HepG2 (cell line): ENCODE results near the gene TMPO. TPM values are rescaled to one million over a fixed set of nuclear protein-coding genes. Genes with fewer than 3 reads are reported as not detected.

ENCODE experiments used
- FOXO4 ChIP-seq: sonication (generic); formaldehyde crosslinking; conservative IDR thresholded peaks from 2 replicates; pipeline ENCODE4 v1.8.1; 2023; ENCODE audit warnings: missing genetic modification reagents
- PRDM10 ChIP-seq: sonication (generic); formaldehyde crosslinking; IDR thresholded peaks from 2 replicates; pipeline ENCODE4 v1.4.0; 2020; ENCODE audit warnings: low read depth, missing genetic modification reagents
- RBFOX2 ChIP-seq: fragments of 200-400 bp; formaldehyde crosslinking; IDR thresholded peaks from 2 replicates; pipeline ENCODE4 v1.6.1; 2017; ENCODE audit warnings: low read depth, mild to moderate bottlenecking, low read length
- ZNF276 ChIP-seq: sonication (generic); formaldehyde crosslinking; IDR thresholded peaks from 2 replicates; pipeline ENCODE4 v1.4.0; 2020; ENCODE audit warnings: mild to moderate bottlenecking, low read depth, missing genetic modification reagents
- ZNF414 ChIP-seq: sonication (generic); formaldehyde crosslinking; IDR thresholded peaks from 2 replicates; pipeline ENCODE4 v1.5.0; 2020; ENCODE audit warnings: missing genetic modification reagents
- polyA plus RNA-seq, 8 experiments: library from polyadenylated mRNA; depleted of rRNA in 3 of 8; stranded (reverse) in 7 of 8; unstranded in 1 of 8; fragments of >200 nt; fragmentation: Illumina TruSeq in 4 of 8; extraction: Trizol in 4 of 8; gene quantifications; 2 replicates each; pipeline versions ENCODE4 v1.2.1 to v1.2.3, GENCODE V29; 2011 to 2016; ENCODE audit warnings: low read depth in 4 of 8, missing spikeins in 1 of 8, mixed read lengths in 1 of 8; ENCODE audit not compliant: insufficient read depth in 1 of 8
- total RNA-seq, 5 experiments: library from RNA; depleted of rRNA; stranded (reverse); fragments of >200 nt; fragmentation: Illumina TruSeq; extraction: Trizol; gene quantifications; 2 replicates each; pipeline ENCODE4 v1.2.3, GENCODE V29; 2016; ENCODE audit warnings: low read depth in 1 of 5
- TF ChIP-seq, protein P1 (sequence below): sonication (generic); formaldehyde crosslinking; conservative IDR thresholded peaks from 2 replicates; pipeline ENCODE4 v1.4.0; 2020; ENCODE audit warnings: missing genetic modification reagents
- TF ChIP-seq, protein P2 (sequence below): sonication (generic); formaldehyde crosslinking; IDR thresholded peaks from 2 replicates; pipeline ENCODE4 v1.4.0; 2020; ENCODE audit warnings: mild to moderate bottlenecking, missing genetic modification reagents

Gene TMPO
- total and polyA plus RNA-seq, 2 of the 13 experiments (the other 11 are each of a cell fraction or from before 2014, with no cell fraction given), result 24.2 to 167 TPM

GRCh38 chr12:98593351-98594049 lies 78.1 kb downstream of the TMPO start, which contains the start of gene SLC25A3 (continued):
- TF ChIP-seq PRDM10 (CRISPR knock-in tag), result peak; percentile 50
- TF ChIP-seq, protein P1, sequence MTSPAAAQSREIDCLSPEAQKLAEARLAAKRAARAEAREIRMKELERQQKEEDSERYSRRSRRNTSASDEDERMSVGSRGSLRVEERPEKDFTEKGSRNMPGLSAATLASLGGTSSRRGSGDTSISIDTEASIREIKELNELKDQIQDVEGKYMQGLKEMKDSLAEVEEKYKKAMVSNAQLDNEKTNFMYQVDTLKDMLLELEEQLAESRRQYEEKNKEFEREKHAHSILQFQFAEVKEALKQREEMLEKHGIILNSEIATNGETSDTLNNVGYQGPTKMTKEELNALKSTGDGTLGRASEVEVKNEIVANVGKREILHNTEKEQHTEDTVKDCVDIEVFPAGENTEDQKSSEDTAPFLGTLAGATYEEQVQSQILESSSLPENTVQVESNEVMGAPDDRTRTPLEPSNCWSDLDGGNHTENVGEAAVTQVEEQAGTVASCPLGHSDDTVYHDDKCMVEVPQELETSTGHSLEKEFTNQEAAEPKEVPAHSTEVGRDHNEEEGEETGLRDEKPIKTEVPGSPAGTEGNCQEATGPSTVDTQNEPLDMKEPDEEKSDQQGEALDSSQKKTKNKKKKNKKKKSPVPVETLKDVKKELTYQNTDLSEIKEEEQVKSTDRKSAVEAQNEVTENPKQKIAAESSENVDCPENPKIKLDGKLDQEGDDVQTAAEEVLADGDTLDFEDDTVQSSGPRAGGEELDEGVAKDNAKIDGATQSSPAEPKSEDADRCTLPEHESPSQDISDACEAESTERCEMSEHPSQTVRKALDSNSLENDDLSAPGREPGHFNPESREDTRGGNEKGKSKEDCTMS, result no peak
- TF ChIP-seq, protein P2, sequence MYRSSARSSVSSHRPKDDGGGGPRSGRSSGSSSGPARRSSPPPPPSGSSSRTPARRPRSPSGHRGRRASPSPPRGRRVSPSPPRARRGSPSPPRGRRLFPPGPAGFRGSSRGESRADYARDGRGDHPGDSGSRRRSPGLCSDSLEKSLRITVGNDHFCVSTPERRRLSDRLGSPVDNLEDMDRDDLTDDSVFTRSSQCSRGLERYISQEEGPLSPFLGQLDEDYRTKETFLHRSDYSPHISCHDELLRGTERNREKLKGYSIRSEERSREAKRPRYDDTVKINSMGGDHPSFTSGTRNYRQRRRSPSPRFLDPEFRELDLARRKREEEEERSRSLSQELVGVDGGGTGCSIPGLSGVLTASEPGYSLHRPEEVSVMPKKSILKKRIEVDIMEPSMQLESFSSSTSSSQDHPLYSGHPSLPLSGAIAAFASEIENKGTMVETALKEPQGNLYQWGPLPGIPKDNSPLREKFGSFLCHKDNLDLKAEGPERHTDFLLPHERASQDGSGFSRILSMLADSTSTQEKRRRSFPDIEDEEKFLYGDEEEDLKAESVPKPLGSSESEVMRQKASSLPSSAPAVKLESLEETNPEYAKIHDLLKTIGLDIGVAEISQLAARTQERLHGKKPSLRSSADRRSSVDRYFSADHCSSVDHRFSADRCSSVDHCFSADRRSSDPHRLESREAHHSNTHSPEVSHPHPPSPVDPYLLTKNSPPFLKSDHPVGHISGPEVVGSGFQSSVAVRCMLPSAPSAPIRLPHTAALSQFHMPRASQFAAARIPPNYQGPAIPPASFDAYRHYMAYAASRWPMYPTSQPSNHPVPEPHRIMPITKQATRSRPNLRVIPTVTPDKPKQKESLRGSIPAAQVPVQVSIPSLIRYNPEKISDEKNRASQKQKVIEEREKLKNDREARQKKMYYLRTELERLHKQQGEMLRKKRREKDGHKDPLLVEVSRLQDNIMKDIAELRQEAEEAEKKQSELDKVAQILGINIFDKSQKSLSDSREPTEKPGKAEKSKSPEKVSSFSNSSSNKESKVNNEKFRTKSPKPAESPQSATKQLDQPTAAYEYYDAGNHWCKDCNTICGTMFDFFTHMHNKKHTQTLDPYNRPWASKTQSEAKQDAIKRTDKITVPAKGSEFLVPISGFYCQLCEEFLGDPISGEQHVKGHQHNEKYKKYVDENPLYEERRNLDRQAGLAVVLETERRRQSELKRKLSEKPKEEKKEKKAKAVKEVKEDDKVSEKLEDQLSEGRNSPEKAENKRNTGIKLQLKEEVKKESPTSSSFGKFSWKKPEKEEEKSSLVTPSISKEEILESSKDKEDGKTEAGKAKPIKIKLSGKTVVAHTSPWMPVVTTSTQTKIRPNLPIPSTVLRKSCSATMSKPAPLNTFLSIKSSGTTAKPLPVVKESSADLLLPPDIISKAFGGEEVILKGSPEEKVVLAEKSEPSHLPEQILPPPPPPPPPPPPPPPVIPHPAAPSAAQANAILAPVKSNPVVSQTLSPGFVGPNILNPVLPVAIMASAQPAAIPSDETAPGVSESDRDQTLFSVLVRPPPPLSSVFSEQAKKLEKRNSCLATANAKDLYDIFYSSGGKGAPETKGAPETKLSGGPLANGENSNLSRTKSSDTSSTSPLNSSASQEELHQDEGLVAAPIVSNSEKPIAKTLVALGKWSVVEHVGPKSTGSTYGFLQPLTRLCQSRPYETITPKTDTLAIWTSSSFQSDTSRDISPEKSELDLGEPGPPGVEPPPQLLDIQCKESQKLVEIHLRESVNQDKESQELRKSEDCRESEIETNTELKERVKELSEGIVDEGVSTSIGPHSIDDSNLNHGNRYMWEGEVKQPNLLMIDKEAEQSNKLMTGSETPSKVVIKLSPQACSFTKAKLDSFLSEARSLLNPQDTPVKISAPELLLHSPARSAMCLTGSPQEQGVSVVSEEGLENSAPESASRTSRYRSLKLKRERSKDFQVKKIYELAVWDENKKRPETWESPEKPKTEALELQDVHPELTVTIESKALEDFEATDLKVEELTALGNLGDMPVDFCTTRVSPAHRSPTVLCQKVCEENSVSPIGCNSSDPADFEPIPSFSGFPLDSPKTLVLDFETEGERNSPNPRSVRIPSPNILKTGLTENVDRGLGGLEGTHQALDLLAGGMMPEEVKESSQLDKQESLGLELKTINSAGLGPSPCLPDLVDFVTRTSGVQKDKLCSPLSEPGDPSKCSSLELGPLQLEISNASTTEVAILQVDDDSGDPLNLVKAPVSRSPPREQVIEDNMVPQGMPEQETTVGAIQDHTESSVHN (CRISPR knock-in tag), result no peak
- TF ChIP-seq RBFOX2, result peak; percentile 96
- 0 out of 2 replicates have a peak, but pooled peaks have one; percentile 56 for TF ChIP-seq ZNF276 (CRISPR knock-in tag)
- peak; percentile 97; the same call in 1 of the 2 replicates for TF ChIP-seq FOXO4
- TF ChIP-seq ZNF414 (CRISPR knock-in tag), result 0 out of 2 replicates have a peak, but pooled peaks have one; percentile 46
